A549 (cell line): Measurements from ENCODE around the gene CMKLR1. TPM values are rescaled to one million over a fixed set of nuclear protein-coding genes. Genes with fewer than 3 reads are reported as not detected.

ENCODE experiments used
- ATAC-seq, 2 experiments: fragments of 200-7000 bp in 1 of 2; fragments of >200 bp in 1 of 2; cut with Nextera tagmentation in 1 of 2; cut with Tn5 transposase in 1 of 2; 3 replicates each; pipeline versions ENCODE4 v1.8.0 to v1.9.1; 2018 to 2020; ENCODE audit warnings: mild to moderate bottlenecking in 1 of 2, moderate library complexity in 1 of 2
- CTCF ChIA-PET: fragments of 300-600 bp; sonication (Branson Sonifier 250); formaldehyde crosslinking; extraction: SDS; loops from one replicate; lab custom pipeline; 2021; ENCODE audit warnings: antibody characterized with exemption, inconsistent platforms; lab: Yijun Ruan, JAX
- POLR2A ChIA-PET: fragments of 350-600 bp; formaldehyde crosslinking; extraction: SDS; loops from one replicate; lab custom pipeline; 2021; ENCODE audit warnings: antibody characterized with exemption, inconsistent platforms; lab: Yijun Ruan, JAX
- DNase-seq, 2 experiments: peaks; one replicate each; pipeline versions ENCODE4 v3.0.0 to v3.0.0-alpha.2; 2011 to 2016; ENCODE audit warnings: low read depth in 1 of 2, low spot score in 1 of 2
- FAIRE-seq: peaks from 2 replicates; lab custom pipeline; 2011; peaks lifted over from hg19 to GRCh38; lab: Jason Lieb, UNC
- H3K27ac ChIP-seq, 2 experiments: fragments of >200 bp; sonication (Bioruptor Twin); formaldehyde crosslinking; 3 replicates each; pipeline ENCODE4 v1.5.1; 2016 to 2017
- H3K4me1 ChIP-seq: fragments of >200 bp; sonication (Bioruptor Twin); formaldehyde crosslinking; 3 replicates; pipeline ENCODE4 v1.6.1; 2016
- H3K4me2 ChIP-seq: fragments of >200 bp; sonication (Bioruptor Twin); formaldehyde crosslinking; 3 replicates; pipeline ENCODE4 v1.6.1; 2016
- H3K4me3 ChIP-seq: fragments of >200 bp; sonication (Bioruptor Twin); formaldehyde crosslinking; 3 replicates; pipeline ENCODE4 v1.5.1; 2016
- H3K9me3 ChIP-seq: fragments of >200 bp; sonication (Bioruptor Twin); formaldehyde crosslinking; 3 replicates; pipeline ENCODE4 v1.6.1; 2016
- ATOH8 ChIP-seq: fragments of 250-450 bp; sonication (Bioruptor Pico); IDR thresholded peaks from 2 replicates; pipeline ENCODE4 v1.5.0; 2020; ENCODE audit warnings: low read depth, mild to moderate bottlenecking, moderate library complexity
- BCL3 ChIP-seq: fragments of >200 bp; sonication (Bioruptor Twin); formaldehyde crosslinking; IDR thresholded peaks from 3 replicates; pipeline ENCODE4 v1.6.1; 2016
- CEBPB ChIP-seq, 2 experiments: fragments of >200 bp in 1 of 2; sonication (Bioruptor Twin) in 1 of 2; formaldehyde crosslinking in 1 of 2; IDR thresholded peaks; 2 replicates each; pipeline ENCODE4 v1.6.1; 2012 to 2016
- CHD2 ChIP-seq: fragments of 150-350 bp; IDR thresholded peaks from 2 replicates; pipeline ENCODE4 v1.6.1; 2014; ENCODE audit warnings: low read length; ENCODE audit not compliant: partially characterized antibody
- CHD4 ChIP-seq: fragments of 200-600 bp; sonication (generic); IDR thresholded peaks from 2 replicates; pipeline ENCODE4 v1.6.1; 2016; ENCODE audit warnings: antibody characterized with exemption, mild to moderate bottlenecking, borderline replicate concordance
- CTCF ChIP-seq: fragments of >200 bp; sonication (Bioruptor Twin); formaldehyde crosslinking; IDR thresholded peaks from 3 replicates; pipeline ENCODE4 v1.5.1; 2016
- EHMT2 ChIP-seq: fragments of 200-600 bp; sonication (generic); IDR thresholded peaks from 2 replicates; pipeline ENCODE4 v1.6.1; 2016; ENCODE audit warnings: antibody characterized with exemption, low read depth, mild to moderate bottlenecking, moderate library complexity
- ELK1 ChIP-seq: fragments of 150-350 bp; IDR thresholded peaks from 2 replicates; pipeline ENCODE4 v1.6.1; 2014; ENCODE audit warnings: low read depth, mild to moderate bottlenecking, low read length
- EP300 ChIP-seq, 2 experiments: fragments of >200 bp; sonication (Bioruptor Twin); formaldehyde crosslinking; IDR thresholded peaks; 2 replicates in 1 of 2; 3 replicates in 1 of 2; pipeline ENCODE4 v1.6.1; 2016 to 2017
- FOSB ChIP-seq: fragments of 250-450 bp; sonication (Bioruptor Pico); IDR thresholded peaks from 2 replicates; pipeline ENCODE4 v1.5.0; 2020; ENCODE audit warnings: mild to moderate bottlenecking, moderate library complexity
- FOSL2 ChIP-seq, 2 experiments: fragments of 450-650 bp in 1 of 2; fragments of >200 bp in 1 of 2; sonication (Bioruptor Twin) in 1 of 2; formaldehyde crosslinking; IDR thresholded peaks; 2 replicates each; pipeline versions ENCODE4 v1.5.0 to v1.6.1; 2016 to 2020; ENCODE audit warnings: mild to moderate bottlenecking in 1 of 2, moderate library complexity in 1 of 2
- FOXS1 ChIP-seq: fragments of 250-450 bp; sonication (Bioruptor Pico); IDR thresholded peaks from 2 replicates; pipeline ENCODE4 v1.5.0; 2020; ENCODE audit warnings: mild to moderate bottlenecking, moderate library complexity
- HDAC2 ChIP-seq: fragments of 200-600 bp; sonication (generic); IDR thresholded peaks from 2 replicates; pipeline ENCODE4 v1.6.1; 2016
- HES2 ChIP-seq: fragments of >200 bp; sonication (Bioruptor Twin); formaldehyde crosslinking; IDR thresholded peaks from 2 replicates; pipeline ENCODE4 v1.6.1; 2016
- HMGXB4 ChIP-seq: fragments of 250-450 bp; sonication (Bioruptor Pico); IDR thresholded peaks from 2 replicates; pipeline ENCODE4 v1.5.0; 2021; ENCODE audit warnings: mild to moderate bottlenecking, moderate library complexity, borderline replicate concordance
- HOXA7 ChIP-seq: fragments of 250-450 bp; sonication (Bioruptor Pico); IDR thresholded peaks from 2 replicates; pipeline ENCODE4 v1.5.0; 2020; ENCODE audit warnings: mild to moderate bottlenecking, moderate library complexity
- HOXB13 ChIP-seq: fragments of 250-450 bp; sonication (Bioruptor Pico); IDR thresholded peaks from 2 replicates; pipeline ENCODE4 v1.5.0; 2020; ENCODE audit warnings: low read depth, mild to moderate bottlenecking, moderate library complexity
- JUNB ChIP-seq: fragments of >200 bp; sonication (Bioruptor Twin); formaldehyde crosslinking; IDR thresholded peaks from 2 replicates; pipeline ENCODE4 v1.6.1; 2016
- MAX ChIP-seq: IDR thresholded peaks from 2 replicates; pipeline ENCODE4 v1.6.1; 2012
- NPAS2 ChIP-seq: fragments of 250-450 bp; sonication (Bioruptor Pico); IDR thresholded peaks from 2 replicates; pipeline ENCODE4 v1.8.0; 2022; ENCODE audit warnings: mild to moderate bottlenecking, moderate library complexity, borderline replicate concordance
- NR3C1 ChIP-seq: fragments of >200 bp; sonication (Bioruptor Twin); formaldehyde crosslinking; IDR thresholded peaks from 3 replicates; pipeline ENCODE4 v1.6.1; 2017
- POLR2A ChIP-seq: IDR thresholded peaks from 2 replicates; pipeline ENCODE4 v1.6.1; 2012; ENCODE audit warnings: mild to moderate bottlenecking, low read length
- RNF2 ChIP-seq: fragments of 200-600 bp; sonication (generic); IDR thresholded peaks from 2 replicates; pipeline ENCODE4 v1.6.1; 2016; ENCODE audit warnings: low read depth, mild to moderate bottlenecking, antibody characterized with exemption, moderate library complexity, borderline replicate concordance
- TFCP2L1 ChIP-seq: fragments of 250-450 bp; sonication (Bioruptor Pico); IDR thresholded peaks from 2 replicates; pipeline ENCODE4 v1.5.0; 2021; ENCODE audit warnings: mild to moderate bottlenecking
- USF2 ChIP-seq: fragments of 450-650 bp; IDR thresholded peaks from 2 replicates; pipeline ENCODE4 v1.6.1; 2014; ENCODE audit warnings: antibody characterized with exemption
- ZSCAN20 ChIP-seq: fragments of 250-450 bp; sonication (Bioruptor Pico); IDR thresholded peaks from 2 replicates; pipeline ENCODE4 v1.8.0; 2022; ENCODE audit warnings: mild to moderate bottlenecking, moderate library complexity
- WGBS: methylation state at CpG from one replicate; pipeline ENCODE4 v1.1.6; 2017; ENCODE audit errors: missing lambda C conversion rate; 5-methylcytosine and 5-hydroxymethylcytosine counted together
- polyA plus RNA-seq, 4 experiments: library from polyadenylated mRNA; depleted of rRNA in 3 of 4; stranded (reverse); fragments of >200 nt; fragmentation: RNase III in 1 of 4; extraction: RNeasy Plus Mini Kit Qiagen cat#74134 plus additional on column Dnase treatment in 1 of 4; gene quantifications; 2 replicates in 3 of 4; 3 replicates in 1 of 4; pipeline ENCODE4 v1.2.3, GENCODE V29; 2011 to 2017

The CMKLR1 gene
- polyA plus RNA-seq, 2 of the 4 experiments (the other 2 are of a cell fraction), result not detected

- FAIRE-seq, result no peak
- H3K4me1 ChIP-seq, result no peaks in the 10 kb centered on the region
- no peak for ATAC-seq
- 3% methylated on average over 2 of the region's 2 CpGs for WGBS
- ChIA-PET CTCF (no interaction called here), POLR2A (no interaction called here)
- H3K4me2 ChIP-seq, result no peak overlapping the region
- no peak overlapping the region for H3K27ac ChIP-seq
- TF ChIP-seq HMGXB4 (CRISPR knock-in tag) (no peak), FOSB (no peak), MAX (no peak), JUNB (no peak), HOXB13 (CRISPR knock-in tag) (no peak), RNF2 (no peak), ELK1 (no peak), CEBPB (IDR thresholded peaks at IDR 0.05) (no peak), TFCP2L1 (no peak), EP300 (IDR thresholded peaks at IDR 0.05) (no peak), CHD2 (no peak), CHD4 (no peak), HOXA7 (CRISPR knock-in tag) (no peak), EHMT2 (no peak), ZSCAN20 (CRISPR knock-in tag) (no peak)
- no peak for DNase-seq
- H3K4me3 ChIP-seq, result no peak overlapping the region
- H3K9me3 ChIP-seq, result no peaks in the 10 kb centered on the region
Observed at GRCh38 chr12:108285016-108285415, 54.1 kb downstream of the CMKLR1 start.

GRCh38 chr12:108284163-108284562 is 54.9 kb downstream of the CMKLR1 start:
- ChIA-PET CTCF (no interaction called here), POLR2A (no interaction called here)

More at GRCh38 chr12:108284163-108284562, 54.9 kb downstream of the CMKLR1 start:
- 1% methylated on average over 7 of the region's 7 CpGs for WGBS
- Histone ChIP-seq H3K9me3 (no peaks in the 10 kb centered on the region), H3K27ac (no peak overlapping the region), H3K4me1 (no peaks in the 10 kb centered on the region), H3K4me2 (no peak overlapping the region), H3K4me3 (no peak overlapping the region)
- DNase-seq (no peak), FAIRE-seq (no peak), ATAC-seq (no peak)
- TF ChIP-seq FOXS1 (CRISPR knock-in tag) (no peak), NR3C1 (no peak), HES2 (no peak), ATOH8 (CRISPR knock-in tag) (no peak), POLR2A (no peak), FOSB (no peak), CTCF (no peak), FOSL2 (IDR thresholded peaks at IDR 0.05) (no peak), FOSL2 (CRISPR knock-in tag; IDR thresholded peaks at IDR 0.05) (no peak), HDAC2 (no peak), NPAS2 (CRISPR knock-in tag) (no peak), USF2 (no peak), CHD2 (no peak), JUNB (no peak), BCL3 (no peak)
